Activated CD4-positive, alpha-beta T cell treated with anti-CD3 and anti-CD28 coated beads, Interleukin-2, amount 10 ng/mL, durations not matched to agents 24 days and 14 days (primary cell): ENCODE measurements around the gene NRM. TPM values are rescaled to one million over a fixed set of nuclear protein-coding genes. Genes with fewer than 3 reads are reported as not detected.
A peak's percentile ranks its signal among the peaks of the same experiment; 100 is the strongest.

Source experiments
- DNase-seq: peaks from one replicate; pipeline ENCODE4 v3.0.0; 2022
- H3K27ac Mint-ChIP-seq: one replicate; pipeline ENCODE4 v1.8.0; 2022; ENCODE audit warnings: mild to moderate bottlenecking, mixed read lengths
- H3K27me3 Mint-ChIP-seq: one replicate; pipeline ENCODE4 v1.8.0; 2022; ENCODE audit warnings: mixed read lengths
- H3K36me3 Mint-ChIP-seq: one replicate; pipeline ENCODE4 v1.8.0; 2022; ENCODE audit warnings: low read depth, mild to moderate bottlenecking, mixed read lengths
- H3K4me1 Mint-ChIP-seq: one replicate; pipeline ENCODE4 v1.8.0; 2021; ENCODE audit warnings: mixed read lengths
- H3K4me3 Mint-ChIP-seq: one replicate; pipeline ENCODE4 v1.8.0; 2022; ENCODE audit warnings: mild to moderate bottlenecking, moderate library complexity, mixed read lengths
- H3K9me3 Mint-ChIP-seq: one replicate; pipeline ENCODE4 v1.8.0; 2021; ENCODE audit warnings: mixed read lengths
- intact Hi-C: fragments of 100-400 bp; cut with micrococcal nuclease; formaldehyde crosslinking; loops from one replicate; pipeline ENCODE4 v1.15.1; 2023
- total RNA-seq: library from RNA; stranded (reverse); gene quantifications from 2 replicates; pipeline ENCODE4 v1.2.3, GENCODE V29; 2022

The NRM gene
- total RNA-seq, 1 donor from 2014 or later, result 20.2 TPM

GRCh38 chr6:30656513-30656912 lies 34.3 kb downstream of the NRM start:
- Mint-ChIP-seq H3K27ac (no peak overlapping the region), H3K36me3 (peaks cover 66% of the 10 kb centered on the region), H3K4me3 (no peak overlapping the region), H3K27me3 (no peaks in the 10 kb centered on the region), H3K4me1 (peaks cover 4% of the 10 kb centered on the region), H3K9me3 (no peaks in the 10 kb centered on the region)
- intact Hi-C loops, result no loop called here
- no peak for DNase-seq

GRCh38 chr6:30655743-30656094 lies 35.1 kb downstream of the NRM start:
- Mint-ChIP-seq H3K27me3 (no peaks in the 10 kb centered on the region), H3K4me1 (peaks cover 4% of the 10 kb centered on the region), H3K27ac (no peak overlapping the region), H3K36me3 (peaks cover 68% of the 10 kb centered on the region), H3K4me3 (no peak overlapping the region), H3K9me3 (no peaks in the 10 kb centered on the region)
- intact Hi-C loops, result no loop called here
- no peak for DNase-seq

DNA sequence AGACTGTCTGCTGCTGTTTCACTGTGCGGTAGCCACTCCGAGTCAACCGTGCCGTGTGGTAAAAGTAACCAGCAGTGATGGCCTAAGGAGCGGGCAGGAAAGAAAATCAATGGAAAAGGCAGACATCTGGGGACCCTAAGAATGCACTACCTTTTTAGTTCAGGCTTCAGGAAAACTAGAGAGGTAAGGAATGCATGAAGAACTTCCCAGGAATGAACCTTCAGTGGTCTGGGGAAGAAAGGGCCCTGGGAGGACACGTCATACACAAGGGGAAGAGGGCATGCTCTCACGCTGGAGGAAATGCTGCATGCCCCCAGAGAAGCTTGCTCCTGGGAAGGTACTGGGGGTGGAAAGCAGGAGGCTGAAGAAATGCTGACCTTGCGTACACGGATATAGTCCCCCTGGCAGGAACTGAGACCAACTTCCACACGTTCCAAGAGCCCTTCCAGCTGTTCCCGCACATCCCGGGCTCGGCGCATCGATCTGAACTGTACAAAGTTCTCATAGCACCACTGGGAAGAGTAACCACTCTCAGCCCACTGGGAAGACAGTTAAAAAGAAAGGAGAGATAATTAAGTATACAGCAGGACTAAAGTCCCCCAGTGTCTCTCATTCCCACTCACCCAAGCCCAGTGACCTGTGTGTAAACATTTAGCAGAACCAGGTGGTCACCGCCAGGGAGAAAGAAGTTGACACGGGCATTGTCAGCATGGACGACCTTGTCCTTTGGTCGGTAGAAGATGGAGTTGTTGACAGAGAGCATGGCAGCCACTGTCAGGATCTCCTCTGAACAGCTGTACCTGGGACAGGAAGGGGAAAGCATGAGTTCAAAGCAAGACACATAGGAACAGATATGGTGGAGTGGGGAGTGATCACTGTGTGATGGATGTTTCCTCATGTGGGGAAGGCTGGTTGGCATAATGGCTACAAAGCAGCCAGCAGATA lies 35.7 kb downstream of the NRM start:
- Mint-ChIP-seq H3K4me1 (peaks cover 4% of the 10 kb centered on the region), H3K27ac (no peak overlapping the region), H3K36me3 (peaks cover 66% of the 10 kb centered on the region), H3K4me3 (no peak overlapping the region), H3K9me3 (no peaks in the 10 kb centered on the region), H3K27me3 (no peaks in the 10 kb centered on the region)
- no peak for DNase-seq
- intact Hi-C loops, result no loop called here

DNA sequence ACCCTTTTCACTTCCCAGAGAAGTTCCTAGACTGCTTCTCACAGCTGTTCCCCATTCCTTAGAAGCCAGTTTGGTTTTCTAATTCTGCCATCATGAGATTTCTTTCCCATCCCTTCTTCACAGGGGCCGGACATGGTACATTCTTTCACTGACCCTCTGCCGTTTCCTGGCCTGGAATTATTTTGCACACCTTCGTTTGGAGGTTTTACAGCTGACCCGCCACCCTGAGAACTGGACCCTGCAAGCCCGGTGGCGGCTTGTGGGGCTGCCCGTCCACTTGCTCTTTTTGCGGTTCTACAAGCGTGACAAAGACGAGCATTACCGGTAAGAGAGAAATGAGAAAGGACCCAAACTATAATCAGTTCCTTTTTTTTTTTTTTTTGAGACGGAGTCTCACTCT lies 39.6 kb downstream of the NRM start:
- no peak overlapping the region for H3K4me3 Mint-ChIP-seq
- no peak overlapping the region for H3K27ac Mint-ChIP-seq
- H3K9me3 Mint-ChIP-seq, result no peaks in the 10 kb centered on the region

GRCh38 chr6:30647242-30648116 lies 43.3 kb downstream of the NRM start:
- Mint-ChIP-seq H3K27me3 (no peaks in the 10 kb centered on the region), H3K36me3 (peaks cover 33% of the 10 kb centered on the region), H3K4me3 (peak overlapping the region; percentile 91), H3K9me3 (no peaks in the 10 kb centered on the region), H3K27ac (peak overlapping the region; percentile 94), H3K4me1 (peaks cover 26% of the 10 kb centered on the region)
- DNase-seq, result peak; percentile 94
- intact Hi-C loops, result loop anchor here (1.0 to 2.0 kb wide), 6 partner anchors 19 to 77 kb away; partner anchors contain the start of genes ABCF1, ATAT1, DHX16 and MDC1

More for the DNA sequence above, 39.6 kb downstream of the NRM start:
- Mint-ChIP-seq H3K36me3 (peaks cover 37% of the 10 kb centered on the region), H3K4me1 (peaks cover 19% of the 10 kb centered on the region), H3K27me3 (no peaks in the 10 kb centered on the region)
- DNase-seq, result no peak
- intact Hi-C loops, result no loop called here

DNA sequence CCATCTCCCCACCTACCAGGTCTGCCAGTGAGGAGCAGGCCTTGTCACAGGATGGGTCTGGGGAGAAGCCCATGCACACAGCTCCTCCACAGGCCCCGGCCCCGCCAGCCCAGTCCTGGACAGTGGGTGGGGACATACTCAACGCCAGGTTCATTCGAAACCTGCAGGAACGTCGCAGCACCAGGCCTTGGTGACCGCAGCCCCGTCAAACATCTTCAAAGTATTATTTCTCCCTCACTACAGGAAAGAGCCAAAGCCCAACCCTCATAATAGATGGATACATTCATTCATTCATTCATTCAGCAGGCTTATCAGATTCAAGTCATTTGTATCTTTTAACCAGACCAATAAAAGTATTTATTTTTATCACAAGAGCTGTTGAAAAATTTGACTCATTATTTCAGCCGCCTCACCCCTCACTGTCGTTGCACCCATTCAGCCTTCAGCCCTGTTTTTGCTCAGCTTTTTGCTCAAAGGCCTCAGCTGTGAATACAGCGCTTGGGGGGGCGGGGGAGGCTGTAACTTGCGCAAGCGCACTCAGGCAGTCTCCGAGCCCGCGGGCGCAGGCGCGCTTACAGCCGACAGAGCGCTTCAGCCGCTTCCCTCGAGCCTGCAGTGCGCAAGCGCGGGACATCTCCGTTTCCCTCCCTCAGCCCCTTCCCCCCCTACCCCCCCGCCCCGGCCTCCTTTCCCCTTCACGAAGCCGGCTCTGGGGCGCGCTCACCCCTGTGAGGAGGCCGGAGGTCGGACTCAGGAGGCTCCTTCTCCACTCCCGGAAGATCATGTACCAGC lies 44.1 kb downstream of the NRM start, which contains the start of gene C6orf136:
TSS of gene C6orf136 (plus strand) at position 684 of the 792 bp plus-strand sequence. CDS start at position 783, 99 bp downstream.
- peak within 1 kb of the TSS; percentile 91 for H3K4me3 Mint-ChIP-seq
- intact Hi-C loops, result loop anchor here (1.0 to 2.0 kb wide), 5 partner anchors 20 to 76 kb away; partner anchors contain the start of genes ABCF1, ATAT1, DHX16 and MDC1
- peaks cover 27% of the 10 kb centered on the region for H3K36me3 Mint-ChIP-seq
- peak; percentile 97 for DNase-seq
- H3K27me3 Mint-ChIP-seq, result no peaks in the 10 kb centered on the region
- no peaks in the 10 kb centered on the region for H3K9me3 Mint-ChIP-seq
- H3K4me1 Mint-ChIP-seq, result peaks cover 28% of the 10 kb centered on the region
- H3K27ac Mint-ChIP-seq, result peak within 1 kb of the TSS; percentile 94

DNA sequence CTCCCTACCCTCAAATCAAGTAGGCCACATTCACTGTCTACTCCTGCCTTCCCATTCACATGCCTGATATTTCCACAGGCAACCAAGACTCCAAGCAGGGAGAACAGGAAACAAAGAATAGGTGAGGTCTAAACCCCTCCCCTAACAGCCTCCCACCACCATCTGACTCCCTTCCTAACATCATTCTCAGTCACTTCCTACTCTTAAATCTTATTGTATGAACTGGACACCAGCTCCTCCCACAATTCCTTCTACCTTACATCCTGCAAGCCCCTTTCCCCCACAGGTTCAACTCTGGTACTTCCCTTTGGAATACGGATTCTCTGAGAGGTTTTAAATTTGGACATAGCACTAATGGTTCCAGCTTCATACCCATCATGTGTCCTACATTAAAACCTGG lies 44.8 kb downstream of the NRM start:
- H3K4me3 Mint-ChIP-seq, result peak overlapping the region; percentile 91
- peaks cover 32% of the 10 kb centered on the region for H3K4me1 Mint-ChIP-seq
- no peak for DNase-seq
- H3K27me3 Mint-ChIP-seq, result no peaks in the 10 kb centered on the region
- H3K36me3 Mint-ChIP-seq, result peaks cover 26% of the 10 kb centered on the region
- no peaks in the 10 kb centered on the region for H3K9me3 Mint-ChIP-seq
- intact Hi-C loops, result loop anchor here (2.0 kb wide), 3 partner anchors 19 to 75 kb away; partner anchors contain the start of genes ABCF1, ATAT1 and MDC1
- no peak overlapping the region for H3K27ac Mint-ChIP-seq

- peak overlapping the region; percentile 3 for H3K27ac Mint-ChIP-seq
- intact Hi-C loops, result no loop called here
- DNase-seq, result no peak
- H3K27me3 Mint-ChIP-seq, result no peaks in the 10 kb centered on the region
- H3K4me1 Mint-ChIP-seq, result peaks cover 36% of the 10 kb centered on the region
- no peak overlapping the region for H3K4me3 Mint-ChIP-seq
- no peaks in the 10 kb centered on the region for H3K9me3 Mint-ChIP-seq
- H3K36me3 Mint-ChIP-seq, result peaks cover 27% of the 10 kb centered on the region
These were observed 46.0 kb downstream of the NRM start for GRCh38 chr6:30644769-30645168.

GRCh38 chr6:30643656-30644055 lies 47.1 kb downstream of the NRM start:
- no peak for DNase-seq
- intact Hi-C loops, result no loop called here
- Mint-ChIP-seq H3K27ac (no peak overlapping the region), H3K4me1 (peaks cover 31% of the 10 kb centered on the region), H3K4me3 (no peak overlapping the region), H3K36me3 (peaks cover 27% of the 10 kb centered on the region), H3K9me3 (no peaks in the 10 kb centered on the region), H3K27me3 (no peaks in the 10 kb centered on the region)

GRCh38 chr6:30641048-30641447 lies 49.7 kb downstream of the NRM start:
- Mint-ChIP-seq H3K36me3 (peaks cover 32% of the 10 kb centered on the region), H3K27me3 (no peaks in the 10 kb centered on the region), H3K4me1 (peaks cover 17% of the 10 kb centered on the region), H3K27ac (peak overlapping the region; percentile 64), H3K4me3 (no peak overlapping the region), H3K9me3 (no peaks in the 10 kb centered on the region)
- intact Hi-C loops, result no loop called here
- peak; percentile 67 for DNase-seq

- Mint-ChIP-seq H3K4me3 (no peak overlapping the region), H3K4me1 (peaks cover 21% of the 10 kb centered on the region), H3K27me3 (no peaks in the 10 kb centered on the region), H3K27ac (no peak overlapping the region), H3K9me3 (no peaks in the 10 kb centered on the region), H3K36me3 (peaks cover 38% of the 10 kb centered on the region)
- intact Hi-C loops, result no loop called here
- DNase-seq, result no peak
These were observed 50.3 kb downstream of the NRM start for GRCh38 chr6:30640481-30640880.
